NCI-H69 (cell line): ENCODE results near the gene PTPN13.
A peak's percentile ranks its signal among the peaks of the same experiment; 100 is the strongest.

ENCODE experiments used
- DNase-seq: peaks from one replicate; lab custom pipeline; 2025; lab: John Stamatoyannopoulos, UW

The PTPN13 gene

GRCh38 chr4:86593688-86594558, at the start of gene PTPN13:
Gene PTPN13, plus strand, starts transcription at chr4:86594315. Its CDS starts 40,942 bp downstream, at chr4:86635257.
- DNase-seq = peak; percentile 98

GRCh38 chr4:86547140-86547539, 47.0 kb upstream of the PTPN13 start:
- DNase-seq = no peak

GRCh38 chr4:86549163-86549788, 44.8 kb upstream of the PTPN13 start:
- DNase-seq = no peak

GRCh38 chr4:86551387-86551786, 42.7 kb upstream of the PTPN13 start:
- no peak for DNase-seq

- no peak for DNase-seq
These were observed 39.5 kb upstream of the PTPN13 start for GRCh38 chr4:86554646-86555045.

GRCh38 chr4:86556791-86557415, 37.2 kb upstream of the PTPN13 start:
- peak; percentile 37 for DNase-seq

- no peak for DNase-seq
These were observed 36.6 kb upstream of the PTPN13 start for GRCh38 chr4:86557526-86557925.

GRCh38 chr4:86558258-86558657, 35.9 kb upstream of the PTPN13 start:
- DNase-seq = peak; percentile 30

GRCh38 chr4:86558797-86559196, 35.3 kb upstream of the PTPN13 start:
- DNase-seq = peak; percentile 65

- DNase-seq = no peak
These were observed 33.7 kb upstream of the PTPN13 start for GRCh38 chr4:86560447-86560846.

GRCh38 chr4:86561256-86561655, 32.9 kb upstream of the PTPN13 start:
- DNase-seq = no peak

- DNase-seq = no peak
These were observed 30.7 kb upstream of the PTPN13 start for GRCh38 chr4:86563416-86563815.

- DNase-seq = peak; percentile 18
These were observed 29.3 kb upstream of the PTPN13 start for GRCh38 chr4:86564795-86565194.

- no peak for DNase-seq
These were observed 28.5 kb upstream of the PTPN13 start for GRCh38 chr4:86565651-86566050.

- DNase-seq = no peak
These were observed 24.8 kb upstream of the PTPN13 start for GRCh38 chr4:86569103-86569870.

- no peak for DNase-seq
These were observed 14.2 kb upstream of the PTPN13 start for GRCh38 chr4:86579941-86580340.

GRCh38 chr4:86582410-86582809, 11.7 kb upstream of the PTPN13 start:
- no peak for DNase-seq

- no peak for DNase-seq
These were observed 7.9 kb upstream of the PTPN13 start for GRCh38 chr4:86586160-86586572.

GRCh38 chr4:86586626-86587380, 7.3 kb upstream of the PTPN13 start:
- no peak for DNase-seq

GRCh38 chr4:86587381-86588140, 6.6 kb upstream of the PTPN13 start:
- DNase-seq = peak; percentile 24
